ENCODE measurements around the gene GPR21.

GPR21 gene

GRCh38 chr9:123008909-123009308 is 24.6 kb upstream of the GPR21 start:
- H3K27me3 ChIP-seq (ENCODE audit: insufficient read depth, poor library complexity, severe bottlenecking), result no peaks in the 10 kb centered on the region
- DNase-seq (ENCODE audit: low read depth in 1 of 2, low spot score in 1 of 2), result no peak
- H3K4me3 ChIP-seq (replicated peaks; ENCODE audit: insufficient read depth, low read length), result no peak overlapping the region
- TF ChIP-seq POLR2AphosphoS5 (IDR thresholded peaks at IDR 0.05; ENCODE audit: low read depth), result no peak
- TF ChIP-seq SPI1 (IDR thresholded peaks at IDR 0.05; ENCODE audit: borderline replicate concordance, low read depth), result no peak
- H3K27ac ChIP-seq (replicated peaks), result no peak overlapping the region

GRCh38 chr9:123011380-123011779 is 22.1 kb upstream of the GPR21 start:
- no peak overlapping the region for H3K4me3 ChIP-seq (replicated peaks; ENCODE audit: insufficient read depth, low read length)
- TF ChIP-seq REST (IDR thresholded peaks at IDR 0.05; ENCODE audit: insufficient replicate concordance, low read depth) (no peak), SPI1 (IDR thresholded peaks at IDR 0.05; ENCODE audit: borderline replicate concordance, low read depth) (no peak), GABPA (IDR thresholded peaks at IDR 0.05; ENCODE audit: low read depth) (no peak), CTCF (IDR thresholded peaks at IDR 0.05; ENCODE audit: insufficient read depth, low read length) (no peak), POLR2AphosphoS5 (IDR thresholded peaks at IDR 0.05; ENCODE audit: low read depth) (no peak)
- DNase-seq (ENCODE audit: low read depth in 1 of 2, low spot score in 1 of 2), result no peak
- H3K27me3 ChIP-seq (ENCODE audit: insufficient read depth, poor library complexity, severe bottlenecking), result no peaks in the 10 kb centered on the region
- no peak overlapping the region for H3K27ac ChIP-seq (replicated peaks)

GRCh38 chr9:123011878-123012528 is 21.5 kb upstream of the GPR21 start:
- DNase-seq (ENCODE audit: low read depth in 1 of 2, low spot score in 1 of 2), result no peak
- Histone ChIP-seq H3K27me3 (ENCODE audit: insufficient read depth, poor library complexity, severe bottlenecking) (no peaks in the 10 kb centered on the region), H3K4me3 (replicated peaks; ENCODE audit: insufficient read depth, low read length) (no peak overlapping the region), H3K27ac (replicated peaks) (no peak overlapping the region)
- TF ChIP-seq CTCF (IDR thresholded peaks at IDR 0.05; ENCODE audit: insufficient read depth, low read length), result no peak
- no peak for TF ChIP-seq POLR2AphosphoS5 (IDR thresholded peaks at IDR 0.05; ENCODE audit: low read depth)
- TF ChIP-seq REST (IDR thresholded peaks at IDR 0.05; ENCODE audit: insufficient replicate concordance, low read depth), result no peak
- no peak for TF ChIP-seq SPI1 (IDR thresholded peaks at IDR 0.05; ENCODE audit: borderline replicate concordance, low read depth)
- TF ChIP-seq GABPA (IDR thresholded peaks at IDR 0.05; ENCODE audit: low read depth), result no peak

GRCh38 chr9:123016631-123017030 is 16.8 kb upstream of the GPR21 start:
- DNase-seq (ENCODE audit: low read depth in 1 of 2, low spot score in 1 of 2), result no peak
- H3K4me3 ChIP-seq (replicated peaks; ENCODE audit: insufficient read depth, low read length), result no peak overlapping the region
- no peaks in the 10 kb centered on the region for H3K27me3 ChIP-seq (ENCODE audit: insufficient read depth, poor library complexity, severe bottlenecking)
- H3K27ac ChIP-seq (replicated peaks), result no peak overlapping the region
- TF ChIP-seq POLR2AphosphoS5 (IDR thresholded peaks at IDR 0.05; ENCODE audit: low read depth), result no peak
- TF ChIP-seq GABPA (IDR thresholded peaks at IDR 0.05; ENCODE audit: low read depth), result no peak
- TF ChIP-seq SPI1 (IDR thresholded peaks at IDR 0.05; ENCODE audit: borderline replicate concordance, low read depth), result no peak
- no peak for TF ChIP-seq REST (IDR thresholded peaks at IDR 0.05; ENCODE audit: insufficient replicate concordance, low read depth)
- TF ChIP-seq CTCF (IDR thresholded peaks at IDR 0.05; ENCODE audit: insufficient read depth, low read length), result no peak
